Cardiac muscle cell (in vitro differentiated cells and primary cell): ENCODE data around the gene ANKRD33. TPM values are rescaled to one million over a fixed set of nuclear protein-coding genes. Genes with fewer than 3 reads are reported as not detected.

ENCODE experiments used
- DNase-seq, 2 donors: peaks; one replicate each; pipeline versions ENCODE4 v3.0.0 to v3.0.0-alpha.2; 2010 to 2017; ENCODE audit warnings: low read depth in 1 of 2, low spot score in 1 of 2
- H3K27ac ChIP-seq: fragments of 200-600 bp; sonication (generic); 2 replicates; pipeline ENCODE4 v1.5.1; 2016
- H3K27me3 ChIP-seq: fragments of 200-600 bp; sonication (generic); 2 replicates; pipeline ENCODE4 v1.6.0; 2016; ENCODE audit warnings: control low read depth
- H3K36me3 ChIP-seq: fragments of 200-600 bp; sonication (generic); 2 replicates; pipeline ENCODE4 v1.5.1; 2016; ENCODE audit warnings: control low read depth
- H3K4me1 ChIP-seq: fragments of 200-600 bp; sonication (generic); 2 replicates; pipeline ENCODE4 v1.8.1; 2017; ENCODE audit warnings: low read depth, mild to moderate bottlenecking, mixed run types
- H3K4me3 ChIP-seq: fragments of 200-600 bp; sonication (generic); 2 replicates; pipeline ENCODE4 v1.5.1; 2016; ENCODE audit warnings: mild to moderate bottlenecking
- H3K9me3 ChIP-seq: fragments of 200-600 bp; sonication (generic); 2 replicates; pipeline ENCODE4 v1.5.1; 2017; ENCODE audit warnings: low read depth, mild to moderate bottlenecking, control low read depth
- CTCF ChIP-seq: IDR thresholded peaks from 2 replicates; pipeline ENCODE4 v1.5.1; 2012; ENCODE audit warnings: low read depth, mild to moderate bottlenecking, low read length
- polyA plus RNA-seq: library from polyadenylated mRNA; unstranded; fragments of >200 nt; fragmentation: Nextera tagmentation; extraction: Ambion mirVana; gene quantifications from 2 replicates; pipeline ENCODE4 v1.2.1, GENCODE V29; 2016
- total RNA-seq: library from RNA; depleted of rRNA; stranded (reverse); fragments of >200 nt; gene quantifications from 2 replicates; pipeline ENCODE4 v1.2.3, GENCODE V29; 2016

ANKRD33 gene
- total RNA-seq, result 0.30 TPM in 1 of 2 replicates, not detected in the other
- polyA plus RNA-seq, result 1.2 TPM in 1 of 2 replicates, not detected in the other

- peak; percentile 52 to 63 for DNase-seq
- Histone ChIP-seq H3K4me1 (no peaks in the 10 kb centered on the region), H3K27ac (no peak within 1 kb of the TSS), H3K9me3 (no peaks in the 10 kb centered on the region), H3K4me3 (no peak within 1 kb of the TSS), H3K36me3 (no peaks in the 10 kb centered on the region), H3K27me3 (no peaks in the 10 kb centered on the region)
- no peak for TF ChIP-seq CTCF
Measured at GRCh38 chr12:51887476-51888315, at the start of gene ANKRD33. Gene ANKRD33, plus strand, starts transcription at chr12:51888103. Its CDS starts 84 bp downstream, at chr12:51888187.

GRCh38 chr12:51838762-51839161 is 49.1 kb upstream of the ANKRD33 start:
- peak in 1 of 2 donors; percentile 63 for DNase-seq
- Histone ChIP-seq H3K4me3 (no peak overlapping the region), H3K36me3 (no peaks in the 10 kb centered on the region), H3K9me3 (no peaks in the 10 kb centered on the region), H3K4me1 (peaks cover 19% of the 10 kb centered on the region), H3K27ac (no peak overlapping the region), H3K27me3 (no peaks in the 10 kb centered on the region)
- no peak for TF ChIP-seq CTCF

- no peaks in the 10 kb centered on the region for H3K27me3 ChIP-seq
- DNase-seq, result peak in 1 of 2 donors; percentile 52
- H3K27ac ChIP-seq, result no peak overlapping the region
- H3K4me1 ChIP-seq, result peaks cover 19% of the 10 kb centered on the region
- H3K36me3 ChIP-seq, result no peaks in the 10 kb centered on the region
- H3K9me3 ChIP-seq, result no peaks in the 10 kb centered on the region
- no peak for TF ChIP-seq CTCF
- no peak overlapping the region for H3K4me3 ChIP-seq
Measured at GRCh38 chr12:51839310-51839947, 48.5 kb upstream of the ANKRD33 start.

GRCh38 chr12:51840966-51841365 is 46.9 kb upstream of the ANKRD33 start:
- TF ChIP-seq CTCF, result no peak
- peaks cover 19% of the 10 kb centered on the region for H3K4me1 ChIP-seq
- DNase-seq, result no peak

GRCh38 chr12:51841727-51842126 is 46.2 kb upstream of the ANKRD33 start:
- Histone ChIP-seq H3K27me3 (no peaks in the 10 kb centered on the region), H3K4me3 (no peak overlapping the region), H3K27ac (no peak overlapping the region), H3K9me3 (no peaks in the 10 kb centered on the region), H3K36me3 (no peaks in the 10 kb centered on the region), H3K4me1 (peaks cover 19% of the 10 kb centered on the region)
- TF ChIP-seq CTCF, result no peak
- DNase-seq, result no peak

More at GRCh38 chr12:51840966-51841365, 46.9 kb upstream of the ANKRD33 start:
- no peak overlapping the region for H3K4me3 ChIP-seq
- no peaks in the 10 kb centered on the region for H3K27me3 ChIP-seq
- no peaks in the 10 kb centered on the region for H3K9me3 ChIP-seq
- no peak overlapping the region for H3K27ac ChIP-seq
- H3K36me3 ChIP-seq, result no peaks in the 10 kb centered on the region
